NCI-H524 (cell line): ENCODE data around the gene C5orf58.

Experiments
- DNase-seq, 2 experiments: peaks; one replicate each; lab custom pipeline; 2025; lab: John Stamatoyannopoulos, UW

The C5orf58 gene

GRCh38 chr5:170280011-170280493 lies 47.3 kb downstream of the C5orf58 start:
- no peak for DNase-seq

- no peak for DNase-seq
These were observed 50.5 kb downstream of the C5orf58 start for GRCh38 chr5:170283296-170283695.

- no peak for DNase-seq
These were observed 51.4 kb downstream of the C5orf58 start for GRCh38 chr5:170284231-170284630.

- DNase-seq = no peak
These were observed 52.4 kb downstream of the C5orf58 start for GRCh38 chr5:170285181-170285580.

- no peak for DNase-seq
These were observed 53.7 kb downstream of the C5orf58 start for GRCh38 chr5:170286386-170286925.

- DNase-seq = no peak
These were observed 54.7 kb downstream of the C5orf58 start for GRCh38 chr5:170287532-170287931.

- DNase-seq = no peak
These were observed 55.4 kb downstream of the C5orf58 start for GRCh38 chr5:170288151-170288550.

GRCh38 chr5:170288551-170288950 lies 55.8 kb downstream of the C5orf58 start:
- no peak for DNase-seq

- no peak for DNase-seq
These were observed 56.3 kb downstream of the C5orf58 start for GRCh38 chr5:170289121-170289520.

- no peak for DNase-seq
These were observed 57.0 kb downstream of the C5orf58 start for GRCh38 chr5:170289764-170290163.

GRCh38 chr5:170290498-170290897 lies 57.7 kb downstream of the C5orf58 start:
- no peak for DNase-seq

GRCh38 chr5:170292179-170293104 lies 59.7 kb downstream of the C5orf58 start:
- DNase-seq = no peak

- DNase-seq = no peak
These were observed 60.5 kb downstream of the C5orf58 start for GRCh38 chr5:170293273-170293672.

GRCh38 chr5:170294057-170294456 lies 61.3 kb downstream of the C5orf58 start:
- no peak for DNase-seq

- no peak for DNase-seq
These were observed 61.8 kb downstream of the C5orf58 start for GRCh38 chr5:170294556-170294955.
